Right atrium auricular region (tissue), 2 donors: ENCODE data around the gene NIN. TPM values are rescaled to one million over a fixed set of nuclear protein-coding genes. Genes with fewer than 3 reads are reported as not detected.

Experiments used
- DNase-seq: peaks from one replicate; pipeline ENCODE4 v3.0.0-alpha.2; 2019; ENCODE audit warnings: low spot score
- H3K27ac ChIP-seq, 2 donors: fragments of 200-600 bp; sonication (generic); 1 replicate in 1 of 2; 2 replicates in 1 of 2; pipeline ENCODE4 v1.5.1; 2016 to 2019
- H3K27me3 ChIP-seq, 2 donors: fragments of 200-600 bp; sonication (generic); one replicate each; pipeline versions ENCODE4 v1.5.1 to v1.6.0; 2017 to 2019
- H3K36me3 ChIP-seq: fragments of 200-600 bp; sonication (generic); one replicate; pipeline ENCODE4 v1.5.1; 2016
- H3K4me1 ChIP-seq, 2 donors: fragments of 200-600 bp; sonication (generic); one replicate each; pipeline versions ENCODE4 v1.5.1 to v1.6.0; 2017 to 2019
- H3K4me3 ChIP-seq, 2 donors: fragments of 200-600 bp; sonication (generic); 1 replicate in 1 of 2; 2 replicates in 1 of 2; pipeline ENCODE4 v1.5.1; 2017 to 2019; ENCODE audit warnings: mild to moderate bottlenecking in 1 of 2, moderate library complexity in 1 of 2
- H3K9me3 ChIP-seq, 2 donors: fragments of 200-600 bp; sonication (generic); one replicate each; pipeline ENCODE4 v1.5.1; 2019
- total RNA-seq, 2 donors: library from RNA; depleted of rRNA; stranded (reverse); fragments of >200 nt; gene quantifications; one replicate each; pipeline ENCODE4 v1.1.0, GENCODE V29; 2016
- TF ChIP-seq, protein P1 (sequence below), 2 donors: fragments of 200-600 bp; sonication (generic); IDR thresholded peaks; one replicate each; pipeline ENCODE4 v1.5.1; 2019; ENCODE audit warnings: antibody characterized with exemption in 2 of 2

NIN gene
- total RNA-seq, 2 donors from 2014 or later = 30.1 to 49.7 TPM

DNA sequence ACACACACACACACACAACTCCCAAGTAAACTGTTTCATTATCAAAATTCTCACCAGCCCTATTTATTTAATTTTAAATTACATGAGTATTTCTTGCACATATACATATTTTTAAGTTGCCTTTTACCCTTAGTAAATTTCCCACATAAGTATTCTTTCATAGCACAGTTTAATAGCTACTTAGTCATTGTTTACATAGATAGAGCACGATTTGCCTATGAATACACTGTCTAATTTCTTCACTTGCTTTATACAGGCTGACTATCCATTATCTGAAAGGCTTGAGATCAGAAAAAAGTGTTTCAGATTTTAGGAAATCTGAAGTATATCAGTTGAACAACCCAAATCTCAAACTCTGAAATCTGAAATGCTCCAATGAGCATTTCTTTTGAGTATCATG lies 30.9 kb downstream of the NIN start:
- peaks cover 0 to 16% of the 10 kb centered on the region in 2 donors for H3K4me1 ChIP-seq
- H3K9me3 ChIP-seq = no peaks in the 10 kb centered on the region
- H3K4me3 ChIP-seq = no peak overlapping the region
- H3K27ac ChIP-seq = no peak overlapping the region
- no peaks in the 10 kb centered on the region for H3K36me3 ChIP-seq
- TF ChIP-seq, protein P1, sequence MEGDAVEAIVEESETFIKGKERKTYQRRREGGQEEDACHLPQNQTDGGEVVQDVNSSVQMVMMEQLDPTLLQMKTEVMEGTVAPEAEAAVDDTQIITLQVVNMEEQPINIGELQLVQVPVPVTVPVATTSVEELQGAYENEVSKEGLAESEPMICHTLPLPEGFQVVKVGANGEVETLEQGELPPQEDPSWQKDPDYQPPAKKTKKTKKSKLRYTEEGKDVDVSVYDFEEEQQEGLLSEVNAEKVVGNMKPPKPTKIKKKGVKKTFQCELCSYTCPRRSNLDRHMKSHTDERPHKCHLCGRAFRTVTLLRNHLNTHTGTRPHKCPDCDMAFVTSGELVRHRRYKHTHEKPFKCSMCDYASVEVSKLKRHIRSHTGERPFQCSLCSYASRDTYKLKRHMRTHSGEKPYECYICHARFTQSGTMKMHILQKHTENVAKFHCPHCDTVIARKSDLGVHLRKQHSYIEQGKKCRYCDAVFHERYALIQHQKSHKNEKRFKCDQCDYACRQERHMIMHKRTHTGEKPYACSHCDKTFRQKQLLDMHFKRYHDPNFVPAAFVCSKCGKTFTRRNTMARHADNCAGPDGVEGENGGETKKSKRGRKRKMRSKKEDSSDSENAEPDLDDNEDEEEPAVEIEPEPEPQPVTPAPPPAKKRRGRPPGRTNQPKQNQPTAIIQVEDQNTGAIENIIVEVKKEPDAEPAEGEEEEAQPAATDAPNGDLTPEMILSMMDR (IDR thresholded peaks at IDR 0.05) = no peak
- no peak for DNase-seq
- no peaks in the 10 kb centered on the region for H3K27me3 ChIP-seq

DNA sequence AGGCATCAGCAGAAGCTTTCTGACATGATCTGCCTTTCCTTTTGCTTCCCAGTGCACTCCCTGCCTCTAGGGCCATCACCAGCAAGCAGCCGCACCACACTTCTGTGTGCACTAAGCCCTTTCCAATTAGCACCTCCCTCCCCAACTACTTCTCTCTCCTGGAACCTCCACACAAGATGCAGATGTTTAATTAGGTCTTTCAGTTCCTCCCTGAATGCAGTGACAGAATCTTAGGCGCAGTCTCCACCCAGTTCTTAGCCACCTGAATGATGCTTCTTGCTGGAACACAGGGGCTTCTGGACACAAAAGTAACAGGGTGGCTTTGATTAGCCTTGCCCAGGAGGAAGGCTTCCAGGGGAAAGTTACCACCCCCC lies 32.9 kb downstream of the NIN start:
- H3K9me3 ChIP-seq = no peaks in the 10 kb centered on the region
- no peaks in the 10 kb centered on the region for H3K36me3 ChIP-seq
- H3K27me3 ChIP-seq = no peaks in the 10 kb centered on the region
- no peak overlapping the region for H3K27ac ChIP-seq
- no peak overlapping the region for H3K4me3 ChIP-seq
- DNase-seq = no peak
- H3K4me1 ChIP-seq = peaks cover 0 to 15% of the 10 kb centered on the region in 2 donors
- TF ChIP-seq, protein P1 (IDR thresholded peaks at IDR 0.05) = no peak

DNA sequence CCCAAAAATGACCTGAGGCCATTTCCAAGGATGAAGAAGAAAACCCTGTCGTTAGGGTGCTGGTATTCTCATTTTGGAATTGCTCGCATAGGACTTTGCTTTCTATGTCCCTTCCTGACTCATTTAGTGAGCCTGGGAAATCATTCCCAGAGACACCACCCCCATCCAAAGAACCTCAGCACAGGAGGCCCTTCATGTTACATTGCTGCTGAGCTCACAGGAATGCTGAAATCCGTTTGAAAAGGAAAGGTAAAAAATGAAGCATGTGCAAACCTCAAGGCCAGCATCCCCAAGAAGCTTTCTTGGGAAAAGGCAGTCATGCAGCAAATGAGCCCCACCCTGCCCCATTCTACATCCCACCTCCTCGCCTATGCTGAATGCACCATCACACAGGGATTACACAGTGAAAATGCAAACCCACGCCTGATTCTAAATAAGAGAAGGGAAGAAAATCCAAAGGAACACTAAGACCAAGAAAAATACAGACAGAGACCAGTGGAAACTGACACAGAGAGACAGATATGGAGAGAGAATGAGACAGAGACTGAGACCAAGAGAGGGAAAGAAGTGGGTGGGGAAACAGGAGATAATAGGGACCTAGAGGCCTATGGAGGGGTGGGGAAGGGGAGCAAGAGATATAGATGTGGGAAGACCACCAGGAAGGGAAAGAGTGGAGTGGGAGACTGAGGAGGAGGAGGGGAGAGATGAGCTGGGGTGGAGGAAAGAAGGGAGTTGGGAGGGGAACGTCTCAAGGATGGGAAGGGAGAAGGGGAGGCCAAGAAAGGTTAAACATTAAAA lies 33.5 kb downstream of the NIN start:
- H3K36me3 ChIP-seq = no peaks in the 10 kb centered on the region
- H3K4me1 ChIP-seq = peaks cover 0 to 15% of the 10 kb centered on the region in 2 donors
- H3K27me3 ChIP-seq = no peaks in the 10 kb centered on the region
- no peak overlapping the region for H3K4me3 ChIP-seq
- TF ChIP-seq, protein P1 (IDR thresholded peaks at IDR 0.05) = no peak
- no peak for DNase-seq
- no peaks in the 10 kb centered on the region for H3K9me3 ChIP-seq
- H3K27ac ChIP-seq = no peak overlapping the region

DNA sequence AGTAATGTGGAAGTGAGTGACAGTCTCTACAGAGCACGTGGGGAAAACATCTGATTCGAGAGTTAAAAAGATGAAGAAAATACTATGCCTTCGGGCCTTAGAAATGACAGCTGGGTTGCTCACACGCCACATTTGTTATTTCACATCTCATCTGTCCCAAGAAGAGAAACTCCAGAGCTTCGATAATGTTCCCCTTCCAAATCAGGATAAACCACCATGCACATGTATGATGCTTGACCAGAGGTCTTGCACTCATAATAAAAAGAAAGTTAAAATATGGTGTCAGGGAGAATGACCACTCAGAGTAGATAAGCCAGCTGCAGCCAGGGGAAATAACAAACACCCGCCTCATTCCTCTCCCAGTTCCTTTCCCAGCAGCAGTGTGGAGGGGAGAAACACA lies 34.6 kb downstream of the NIN start:
- H3K9me3 ChIP-seq = no peaks in the 10 kb centered on the region
- DNase-seq = no peak
- H3K27me3 ChIP-seq = no peaks in the 10 kb centered on the region
- peaks cover 0 to 15% of the 10 kb centered on the region in 2 donors for H3K4me1 ChIP-seq
- TF ChIP-seq, protein P1 (IDR thresholded peaks at IDR 0.05) = no peak
- H3K36me3 ChIP-seq = no peaks in the 10 kb centered on the region
- no peak overlapping the region for H3K4me3 ChIP-seq
- no peak overlapping the region for H3K27ac ChIP-seq

DNA sequence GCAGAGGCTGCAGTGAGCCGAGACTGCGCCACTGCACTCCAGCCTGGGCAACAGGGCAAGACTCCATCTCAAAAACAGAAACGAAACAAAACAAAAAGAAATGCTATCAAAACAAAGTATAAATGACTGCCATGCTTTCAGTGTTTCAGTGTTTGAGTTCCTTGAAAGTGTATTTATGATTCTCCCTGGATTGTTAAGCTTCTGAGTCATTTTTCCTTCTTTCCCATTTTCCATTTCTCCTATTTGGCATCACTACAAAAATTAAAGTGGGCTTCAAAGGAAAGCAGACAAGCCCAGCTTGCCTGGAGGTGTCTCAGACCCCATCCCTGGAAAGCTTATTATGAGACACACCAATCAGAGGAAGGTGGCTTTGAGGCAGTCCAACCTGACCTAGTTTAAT lies 35.1 kb downstream of the NIN start:
- Histone ChIP-seq H3K36me3 (no peaks in the 10 kb centered on the region), H3K27me3 (no peaks in the 10 kb centered on the region), H3K4me1 (peaks cover 0 to 15% of the 10 kb centered on the region in 2 donors), H3K4me3 (no peak overlapping the region), H3K27ac (no peak overlapping the region), H3K9me3 (no peaks in the 10 kb centered on the region)
- TF ChIP-seq, protein P1 (IDR thresholded peaks at IDR 0.05) = no peak
- no peak for DNase-seq

DNA sequence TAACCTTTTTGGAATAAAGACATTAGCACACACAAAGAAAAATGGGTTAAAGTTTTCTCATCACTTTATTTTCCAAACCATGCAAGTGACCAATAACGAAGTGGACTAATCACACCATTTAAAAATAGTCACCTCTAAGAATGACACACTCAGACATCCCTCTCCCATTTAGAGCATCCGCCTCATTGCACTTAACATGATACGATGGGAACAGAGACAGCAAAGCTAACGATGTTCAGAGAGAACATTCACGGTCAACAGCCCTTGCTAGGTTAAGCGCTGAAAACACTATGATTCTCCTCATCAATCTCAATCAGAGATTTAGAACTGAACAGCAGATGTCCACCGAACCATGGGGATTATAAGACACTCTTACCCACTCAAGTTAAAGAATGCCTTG lies 35.8 kb downstream of the NIN start:
- H3K27me3 ChIP-seq = no peaks in the 10 kb centered on the region
- DNase-seq = no peak
- no peaks in the 10 kb centered on the region for H3K36me3 ChIP-seq
- H3K4me1 ChIP-seq = peaks cover 0 to 19% of the 10 kb centered on the region in 2 donors
- no peak overlapping the region for H3K4me3 ChIP-seq
- H3K27ac ChIP-seq = peak overlapping the region in 1 of 2 donors; percentile 84
- H3K9me3 ChIP-seq = no peaks in the 10 kb centered on the region
- TF ChIP-seq, protein P1 (IDR thresholded peaks at IDR 0.05) = no peak
